ENCODE results near the gene TEX36. TPM values are rescaled to one million over a fixed set of nuclear protein-coding genes. Genes with fewer than 3 reads are reported as not detected.

Gene TEX36
- total and polyA plus RNA-seq, 9 of the 15 experiments (the other 6 are each of a cell fraction or from before 2014, with no cell fraction given) = 0.10 to 0.82 (median 0.15) TPM; not detected in 6

DNA sequence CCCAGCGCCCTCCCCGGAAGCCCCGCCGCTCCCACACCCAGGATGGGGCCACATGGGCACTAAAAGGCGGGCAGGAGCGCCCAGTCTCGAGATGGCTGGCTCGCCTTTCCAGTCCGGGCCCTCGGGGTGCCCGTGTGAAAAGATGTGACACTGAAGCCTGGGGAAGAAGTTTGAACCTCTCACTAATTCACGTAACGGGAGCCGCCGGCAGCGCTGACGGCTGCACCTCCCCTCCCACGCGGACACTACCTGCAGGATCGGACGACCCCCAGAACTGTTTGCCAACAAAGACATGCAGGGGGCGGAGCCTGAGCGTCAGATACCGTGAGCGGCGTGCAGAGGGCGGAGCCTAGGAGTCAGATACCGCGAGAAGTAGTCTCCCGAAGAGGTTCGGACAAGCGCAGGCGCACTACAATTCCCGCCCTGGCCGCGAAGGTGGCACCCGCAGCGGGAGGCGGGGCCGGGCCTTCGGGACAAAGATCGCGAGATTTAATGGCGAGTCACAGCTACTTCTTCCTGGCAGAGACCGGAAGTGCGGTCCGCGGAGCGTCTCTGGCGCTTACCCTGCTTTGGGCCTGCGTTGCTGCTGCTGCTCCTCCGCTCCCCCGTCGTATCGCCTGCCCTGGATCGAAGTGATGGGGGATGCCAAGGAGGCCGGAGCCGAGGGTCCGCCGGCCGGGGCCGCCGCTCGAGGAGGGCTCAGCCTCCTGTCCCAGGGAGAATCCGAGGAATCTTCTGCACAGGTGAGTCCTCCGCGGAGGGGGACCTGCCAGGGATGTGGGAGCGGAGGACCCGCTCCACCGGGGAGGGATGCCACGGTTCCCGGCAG is 36.4 kb upstream of the TEX36 start, which contains the start of gene EDRF1 (continued):
- TF ChIP-seq, protein P1, sequence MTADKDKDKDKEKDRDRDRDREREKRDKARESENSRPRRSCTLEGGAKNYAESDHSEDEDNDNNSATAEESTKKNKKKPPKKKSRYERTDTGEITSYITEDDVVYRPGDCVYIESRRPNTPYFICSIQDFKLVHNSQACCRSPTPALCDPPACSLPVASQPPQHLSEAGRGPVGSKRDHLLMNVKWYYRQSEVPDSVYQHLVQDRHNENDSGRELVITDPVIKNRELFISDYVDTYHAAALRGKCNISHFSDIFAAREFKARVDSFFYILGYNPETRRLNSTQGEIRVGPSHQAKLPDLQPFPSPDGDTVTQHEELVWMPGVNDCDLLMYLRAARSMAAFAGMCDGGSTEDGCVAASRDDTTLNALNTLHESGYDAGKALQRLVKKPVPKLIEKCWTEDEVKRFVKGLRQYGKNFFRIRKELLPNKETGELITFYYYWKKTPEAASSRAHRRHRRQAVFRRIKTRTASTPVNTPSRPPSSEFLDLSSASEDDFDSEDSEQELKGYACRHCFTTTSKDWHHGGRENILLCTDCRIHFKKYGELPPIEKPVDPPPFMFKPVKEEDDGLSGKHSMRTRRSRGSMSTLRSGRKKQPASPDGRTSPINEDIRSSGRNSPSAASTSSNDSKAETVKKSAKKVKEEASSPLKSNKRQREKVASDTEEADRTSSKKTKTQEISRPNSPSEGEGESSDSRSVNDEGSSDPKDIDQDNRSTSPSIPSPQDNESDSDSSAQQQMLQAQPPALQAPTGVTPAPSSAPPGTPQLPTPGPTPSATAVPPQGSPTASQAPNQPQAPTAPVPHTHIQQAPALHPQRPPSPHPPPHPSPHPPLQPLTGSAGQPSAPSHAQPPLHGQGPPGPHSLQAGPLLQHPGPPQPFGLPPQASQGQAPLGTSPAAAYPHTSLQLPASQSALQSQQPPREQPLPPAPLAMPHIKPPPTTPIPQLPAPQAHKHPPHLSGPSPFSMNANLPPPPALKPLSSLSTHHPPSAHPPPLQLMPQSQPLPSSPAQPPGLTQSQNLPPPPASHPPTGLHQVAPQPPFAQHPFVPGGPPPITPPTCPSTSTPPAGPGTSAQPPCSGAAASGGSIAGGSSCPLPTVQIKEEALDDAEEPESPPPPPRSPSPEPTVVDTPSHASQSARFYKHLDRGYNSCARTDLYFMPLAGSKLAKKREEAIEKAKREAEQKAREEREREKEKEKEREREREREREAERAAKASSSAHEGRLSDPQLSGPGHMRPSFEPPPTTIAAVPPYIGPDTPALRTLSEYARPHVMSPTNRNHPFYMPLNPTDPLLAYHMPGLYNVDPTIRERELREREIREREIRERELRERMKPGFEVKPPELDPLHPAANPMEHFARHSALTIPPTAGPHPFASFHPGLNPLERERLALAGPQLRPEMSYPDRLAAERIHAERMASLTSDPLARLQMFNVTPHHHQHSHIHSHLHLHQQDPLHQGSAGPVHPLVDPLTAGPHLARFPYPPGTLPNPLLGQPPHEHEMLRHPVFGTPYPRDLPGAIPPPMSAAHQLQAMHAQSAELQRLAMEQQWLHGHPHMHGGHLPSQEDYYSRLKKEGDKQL (CRISPR knock-in tag; IDR thresholded peaks at IDR 0.05; ENCODE audit: borderline replicate concordance) = no peak
- TF ChIP-seq DIDO1 (tag; IDR thresholded peaks at IDR 0.05; ENCODE audit: low read depth) = no peak
- no peak for TF ChIP-seq POLR3G (IDR thresholded peaks at IDR 0.05; ENCODE audit: extremely low read depth, insufficient read length, insufficient replicate concordance)
- TF ChIP-seq ATF7 (IDR thresholded peaks at IDR 0.05) = no peak; the same call in 1 of the 2 replicates
- TF ChIP-seq RBM25 (IDR thresholded peaks at IDR 0.05; ENCODE audit: low read depth, low read length, severe bottlenecking) = peak; percentile 42
- 0 out of 2 replicates have a peak, but pooled peaks have one; percentile 27 for TF ChIP-seq MYNN (IDR thresholded peaks at IDR 0.05)
- TF ChIP-seq MYNN (CRISPR knock-in tag; IDR thresholded peaks at IDR 0.05) = no peak
- TF ChIP-seq ELF2 (CRISPR knock-in tag; IDR thresholded peaks at IDR 0.05) = peak; percentile 81
- peak; percentile 10; the same call in 1 of the 2 replicates for TF ChIP-seq HDAC2 (IDR thresholded peaks at IDR 0.05)
- TF ChIP-seq EP300 (IDR thresholded peaks at IDR 0.05; ENCODE audit: low read length) = no peak
- no peak for TF ChIP-seq RNF2 (IDR thresholded peaks at IDR 0.05)
- TF ChIP-seq, protein P2, sequence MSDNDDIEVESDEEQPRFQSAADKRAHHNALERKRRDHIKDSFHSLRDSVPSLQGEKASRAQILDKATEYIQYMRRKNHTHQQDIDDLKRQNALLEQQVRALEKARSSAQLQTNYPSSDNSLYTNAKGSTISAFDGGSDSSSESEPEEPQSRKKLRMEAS (CRISPR knock-in tag; IDR thresholded peaks at IDR 0.05) = peak; percentile 36; the same call in 1 of the 2 replicates
- peak; percentile 93 for TF ChIP-seq POLR2G (IDR thresholded peaks at IDR 0.05; ENCODE audit: low read depth, low read length)
- TF ChIP-seq NUFIP1 (IDR thresholded peaks at IDR 0.05; ENCODE audit: partially characterized antibody) = no peak
- TF ChIP-seq, protein P3, sequence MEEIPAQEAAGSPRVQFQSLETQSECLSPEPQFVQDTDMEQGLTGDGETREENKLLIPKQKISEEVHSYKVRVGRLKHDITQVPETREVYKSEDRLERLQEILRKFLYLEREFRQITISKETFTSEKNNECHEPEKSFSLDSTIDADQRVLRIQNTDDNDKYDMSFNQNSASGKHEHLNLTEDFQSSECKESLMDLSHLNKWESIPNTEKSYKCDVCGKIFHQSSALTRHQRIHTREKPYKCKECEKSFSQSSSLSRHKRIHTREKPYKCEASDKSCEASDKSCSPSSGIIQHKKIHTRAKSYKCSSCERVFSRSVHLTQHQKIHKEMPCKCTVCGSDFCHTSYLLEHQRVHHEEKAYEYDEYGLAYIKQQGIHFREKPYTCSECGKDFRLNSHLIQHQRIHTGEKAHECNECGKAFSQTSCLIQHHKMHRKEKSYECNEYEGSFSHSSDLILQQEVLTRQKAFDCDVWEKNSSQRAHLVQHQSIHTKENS (CRISPR knock-in tag; IDR thresholded peaks at IDR 0.05) = no peak
- TF ChIP-seq CBFA2T3 (IDR thresholded peaks at IDR 0.05) = no peak
- no peak for TF ChIP-seq ZC3H11A (IDR thresholded peaks at IDR 0.05; ENCODE audit: low read depth, low read length)
- TF ChIP-seq ZEB2 (IDR thresholded peaks at IDR 0.05) = peak; percentile 65; the same call in 1 of the 2 replicates
- TF ChIP-seq SP1 (CRISPR knock-in tag; IDR thresholded peaks at IDR 0.05) = peak; percentile 75; the same call in 1 of the 2 replicates
- TF ChIP-seq NKRF (IDR thresholded peaks at IDR 0.05; ENCODE audit: borderline replicate concordance) = peak; percentile 63; the same call in 1 of the 2 replicates
- TF ChIP-seq IRF2 (CRISPR knock-in tag; IDR thresholded peaks at IDR 0.05) = no peak
